Activated CD8-positive, alpha-beta T cell treated with anti-CD3 and anti-CD28 coated beads, Interleukin-2, amount 10 ng/mL, durations not matched to agents 7 days and 5 days (primary cell): ENCODE results near the gene NAGA. TPM values are rescaled to one million over a fixed set of nuclear protein-coding genes. Genes with fewer than 3 reads are reported as not detected.
"Not testable (repeated sequence)": the region's sequence is repeated elsewhere in the genome, so short reads cannot be mapped to it uniquely, and the experiment has no call there.

Experiments
- ATAC-seq: fragments of 150-1000 bp; cut with Tn5 transposase; one replicate; pipeline ENCODE4 v1.10.0; 2021; ENCODE audit warnings: moderate library complexity
- CTCF ChIA-PET: fragments of 350-600 bp; sonication (Branson Sonifier 250); formaldehyde crosslinking; loops from one replicate; lab custom pipeline; 2021; ENCODE audit warnings: antibody characterized with exemption; lab: Charles Lee
- POLR2A ChIA-PET: fragments of 350-600 bp; sonication (Branson Sonifier 250); formaldehyde crosslinking; loops from one replicate; lab custom pipeline; 2021; ENCODE audit warnings: antibody characterized with exemption; lab: Charles Lee
- DNase-seq: peaks from one replicate; pipeline ENCODE4 v3.0.0-alpha.2; 2020
- H3K27ac Mint-ChIP-seq: one replicate; pipeline ENCODE4 v1.8.0; 2021; ENCODE audit warnings: mild to moderate bottlenecking, mixed read lengths
- H3K27me3 Mint-ChIP-seq: one replicate; pipeline ENCODE4 v1.8.0; 2021; ENCODE audit warnings: low read depth, mixed read lengths
- H3K36me3 Mint-ChIP-seq: one replicate; pipeline ENCODE4 v1.8.0; 2021; ENCODE audit warnings: low read depth, mixed read lengths
- H3K4me1 Mint-ChIP-seq: one replicate; pipeline ENCODE4 v1.8.0; 2021; ENCODE audit warnings: low read depth, mixed read lengths
- H3K4me3 Mint-ChIP-seq: one replicate; pipeline ENCODE4 v1.8.0; 2021; ENCODE audit warnings: mild to moderate bottlenecking, mixed read lengths
- H3K9me3 Mint-ChIP-seq: one replicate; pipeline ENCODE4 v1.8.0; 2022; ENCODE audit warnings: mixed read lengths; ENCODE audit not compliant: insufficient read depth
- total RNA-seq, 2 experiments: library from RNA; stranded (reverse); gene quantifications; one replicate each; pipeline ENCODE4 v1.2.3, GENCODE V29; 2021

The NAGA gene
- total RNA-seq, result 10 to 100 TPM; 17.1 to 18.1 TPM

DNA sequence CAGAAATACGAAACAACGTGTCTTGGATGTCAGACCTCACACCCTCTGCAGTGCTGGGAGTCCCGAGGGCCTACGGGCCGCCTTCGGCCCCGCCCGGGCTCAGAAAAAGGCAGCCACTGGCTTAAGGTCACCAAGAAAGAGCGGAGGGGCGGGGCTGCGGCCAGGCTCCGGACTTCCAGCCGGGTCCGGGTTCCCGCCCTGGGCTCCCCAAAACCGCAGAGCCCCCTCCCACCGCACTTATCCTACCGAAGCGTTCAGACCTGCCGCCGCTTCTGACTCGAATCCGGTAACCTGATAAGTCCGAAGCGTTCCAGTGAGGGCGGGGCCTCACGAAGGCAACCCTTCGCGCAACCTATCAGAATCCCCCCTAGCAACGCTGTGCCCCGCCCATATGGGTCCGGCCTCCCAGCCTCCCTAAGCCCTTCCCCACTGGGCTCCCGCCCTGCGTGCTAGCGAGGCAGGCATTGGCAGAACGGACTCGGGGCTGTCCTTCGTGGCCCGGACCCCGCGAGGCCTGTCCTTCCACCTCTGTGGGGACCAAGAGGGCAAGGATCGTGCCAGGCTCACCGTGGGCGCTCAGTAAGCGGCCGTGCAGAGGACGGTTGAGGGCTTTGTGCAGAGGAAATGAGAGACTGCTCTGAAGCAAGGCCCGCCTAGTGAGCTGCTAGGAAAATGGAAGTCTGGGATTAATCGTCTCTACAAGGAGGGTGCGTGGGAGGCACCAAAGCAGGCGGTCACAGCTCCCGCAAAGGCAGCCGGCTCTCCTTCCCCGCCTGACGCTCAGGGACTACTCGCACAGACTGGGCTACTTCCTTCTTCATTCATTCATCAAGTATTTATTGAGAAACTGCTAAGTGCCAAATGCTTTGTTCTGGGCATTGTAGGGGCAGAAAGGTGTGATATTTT lies at the start of gene NAGA:
Gene NAGA, minus strand, starts transcription at position 296 of the 906 bp plus-strand sequence. CDS start 515 bp downstream, outside the sequence.
- H3K36me3 Mint-ChIP-seq, result peaks cover 17% of the 10 kb centered on the region
- peak; percentile 97 for DNase-seq
- CTCF ChIA-PET, result interaction anchor here (0.5 to 1.9 kb wide), 8 partner anchors 9 to 386 kb away, joined by 3 to 9 read pairs (median 5); partner anchors contain the start of genes NDUFA6, SMDT1 and WBP2NL
- no peaks in the 10 kb centered on the region for H3K27me3 Mint-ChIP-seq
- no peaks in the 10 kb centered on the region for H3K9me3 Mint-ChIP-seq
- peaks cover 39% of the 10 kb centered on the region for H3K4me1 Mint-ChIP-seq
- peak within 1 kb of the TSS; percentile 86 for H3K4me3 Mint-ChIP-seq
- POLR2A ChIA-PET, result interaction anchor here (0.9 to 3.3 kb wide), 7 partner anchors 9 to 289 kb away, joined by 3 to 26 read pairs (median 4); partner anchors contain the start of genes NDUFA6, SMDT1 and WBP2NL
- ATAC-seq, result peak; percentile 99
- H3K27ac Mint-ChIP-seq, result peak within 1 kb of the TSS; percentile 93

DNA sequence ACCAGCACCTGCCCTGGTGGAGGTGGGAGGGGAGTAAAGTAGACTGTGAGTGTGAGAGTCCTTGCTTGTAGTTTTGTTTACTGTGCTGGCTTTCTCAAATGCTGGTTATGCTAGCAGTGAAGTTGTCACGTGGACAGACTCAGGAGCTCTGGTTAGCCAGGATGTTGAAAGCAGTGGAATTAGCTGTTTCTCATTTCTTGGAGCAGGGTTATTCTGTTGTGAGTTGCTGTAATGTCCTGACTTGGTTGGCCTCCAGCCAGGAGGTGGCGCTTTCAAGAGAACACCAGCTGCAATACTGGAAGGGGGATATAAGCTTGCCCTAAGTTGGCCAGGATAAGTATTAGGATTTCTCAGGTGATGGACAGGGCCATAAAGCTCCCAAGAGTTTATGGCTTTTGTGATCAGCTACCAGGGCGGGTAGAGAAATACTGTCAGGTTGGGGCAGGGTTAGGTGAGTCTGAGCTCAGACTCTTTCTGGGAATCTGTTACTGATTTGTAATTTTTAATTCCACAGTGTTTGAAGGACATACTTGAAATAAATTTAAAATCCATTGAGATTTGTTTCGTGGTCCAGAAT lies 46.3 kb upstream of the NAGA start:
- no peak overlapping the region for H3K4me3 Mint-ChIP-seq
- no peak overlapping the region for H3K27ac Mint-ChIP-seq
- DNase-seq (no peak), ATAC-seq (no peak)
- POLR2A ChIA-PET, result interaction anchor here (0.7 to 1.0 kb wide), 2 partner anchors 37 to 309 kb away, joined by 3 read pairs; partner anchors contain the start of gene SMDT1
- H3K9me3 Mint-ChIP-seq, result peaks cover 11% of the 10 kb centered on the region
- H3K27me3 Mint-ChIP-seq, result no peaks in the 10 kb centered on the region
- H3K4me1 Mint-ChIP-seq, result peaks cover 35% of the 10 kb centered on the region
- CTCF ChIA-PET, result interaction anchor here (0.9 to 4.2 kb wide), 5 partner anchors 17 to 327 kb away, joined by 3 to 24 read pairs (median 3); partner anchors contain the start of gene NDUFA6
- peaks cover 21% of the 10 kb centered on the region for H3K36me3 Mint-ChIP-seq

GRCh38 chr22:42115420-42115830 lies 44.8 kb upstream of the NAGA start:
- ATAC-seq, H3K27ac Mint-ChIP-seq, CTCF ChIA-PET, DNase-seq, POLR2A ChIA-PET, H3K4me3 Mint-ChIP-seq, H3K27me3 Mint-ChIP-seq: not testable (repeated sequence)
- Mint-ChIP-seq H3K36me3 (peaks cover 20% of the 10 kb centered on the region), H3K9me3 (peaks cover 11% of the 10 kb centered on the region), H3K4me1 (peaks cover 20% of the 10 kb centered on the region)

- H3K4me3 Mint-ChIP-seq, result no peak overlapping the region
- peaks cover 21% of the 10 kb centered on the region for H3K36me3 Mint-ChIP-seq
- ChIA-PET POLR2A (no interaction called here), CTCF (interaction anchor here (0.6 kb wide), 1 partner anchor 90 kb away, joined by 3 read pairs; no protein-coding TSS in a partner anchor)
- ATAC-seq, result no peak
- DNase-seq, result no peak
- no peak overlapping the region for H3K27ac Mint-ChIP-seq
- no peaks in the 10 kb centered on the region for H3K27me3 Mint-ChIP-seq
- peaks cover 11% of the 10 kb centered on the region for H3K9me3 Mint-ChIP-seq
- H3K4me1 Mint-ChIP-seq, result peaks cover 13% of the 10 kb centered on the region
These were observed 44.1 kb upstream of the NAGA start for GRCh38 chr22:42114721-42115120.

DNA sequence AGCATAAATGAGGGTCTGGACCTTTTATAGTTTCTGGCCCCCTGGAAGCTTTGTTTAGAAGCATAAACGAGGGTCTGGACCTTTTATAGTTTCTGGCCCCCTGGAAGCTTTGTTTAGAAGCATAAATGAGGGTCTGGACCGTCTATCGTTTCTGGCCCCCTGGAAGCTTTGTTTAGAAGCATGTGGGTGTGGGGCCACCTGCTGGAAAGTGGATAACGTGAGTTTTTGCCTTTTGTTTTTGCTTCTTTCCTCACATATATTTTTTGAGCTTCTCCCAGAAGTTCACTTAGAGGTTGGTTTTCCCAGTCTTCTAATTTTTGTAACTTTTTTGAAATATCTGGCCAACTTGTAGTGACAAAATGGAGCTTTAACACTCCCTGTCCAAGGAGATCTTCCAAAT lies 42.2 kb upstream of the NAGA start:
- ChIA-PET POLR2A (interaction anchor here (2.7 kb wide), 1 partner anchor 22 kb away, joined by 9 read pairs; the partner anchor contains the start of gene NDUFA6), CTCF (interaction anchor here (0.7 to 2.4 kb wide), 12 partner anchors 9 to 172 kb away, joined by 3 to 21 read pairs (median 4); partner anchors contain the start of genes CENPM, NDUFA6 and SEPTIN3)

DNA sequence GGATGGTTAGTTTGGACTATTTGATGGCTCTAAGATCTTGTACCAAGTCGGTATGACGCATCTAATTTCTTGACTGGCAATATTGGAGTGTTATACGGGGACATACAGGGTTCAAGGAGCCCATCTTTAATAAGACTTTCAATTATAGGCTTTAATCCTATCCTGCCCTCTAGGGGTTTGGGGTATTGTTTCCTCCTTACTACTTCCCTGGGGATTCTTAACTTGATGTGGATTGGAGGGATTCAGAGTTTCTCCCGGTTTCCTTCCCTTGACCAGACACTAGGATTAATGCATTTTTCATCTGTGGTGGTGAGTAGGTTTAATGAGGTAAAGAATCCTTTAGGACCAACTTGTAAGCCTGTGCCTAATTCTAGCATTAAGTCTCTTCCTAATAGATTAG lies 41.2 kb upstream of the NAGA start:
- H3K36me3 Mint-ChIP-seq, result peaks cover 21% of the 10 kb centered on the region
- H3K27ac Mint-ChIP-seq, result no peak overlapping the region
- peaks cover 11% of the 10 kb centered on the region for H3K9me3 Mint-ChIP-seq
- ATAC-seq, result no peak
- ChIA-PET POLR2A (interaction anchor here (2.7 kb wide), 1 partner anchor 21 kb away, joined by 9 read pairs; the partner anchor contains the start of gene NDUFA6), CTCF (interaction anchor here (1.4 to 2.4 kb wide), 4 partner anchors 20 to 146 kb away, joined by 6 to 21 read pairs (median 14); partner anchors contain the start of genes NDUFA6 and SEPTIN3)
- no peaks in the 10 kb centered on the region for H3K27me3 Mint-ChIP-seq
- DNase-seq, result no peak
- peaks cover 2% of the 10 kb centered on the region for H3K4me1 Mint-ChIP-seq
- no peak overlapping the region for H3K4me3 Mint-ChIP-seq

More for the DNA sequence above, 42.2 kb upstream of the NAGA start:
- not testable (repeated sequence) for H3K4me3 Mint-ChIP-seq, H3K27ac Mint-ChIP-seq, DNase-seq, H3K27me3 Mint-ChIP-seq, H3K4me1 Mint-ChIP-seq, ATAC-seq
- H3K36me3 Mint-ChIP-seq, result peaks cover 27% of the 10 kb centered on the region
- H3K9me3 Mint-ChIP-seq, result peaks cover 11% of the 10 kb centered on the region

DNA sequence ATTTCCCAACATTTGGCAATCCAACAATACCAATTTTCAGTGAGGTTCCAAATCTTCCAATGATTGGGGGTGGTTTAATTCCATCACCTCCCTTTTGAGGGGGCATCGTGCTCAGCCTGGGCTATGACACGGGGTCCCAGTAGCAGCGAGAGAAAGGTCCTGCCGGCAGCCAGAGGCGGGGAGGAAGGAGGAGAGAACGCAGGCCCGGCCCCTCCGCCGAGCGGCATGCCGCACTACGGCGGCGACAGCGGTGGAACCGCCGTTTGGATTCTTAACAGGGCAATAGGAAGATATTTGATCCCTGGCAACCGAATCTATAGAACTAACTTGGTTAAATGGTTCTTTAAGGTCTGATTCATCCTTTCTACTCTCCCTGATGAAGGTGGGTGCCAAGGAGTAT lies 38.2 kb upstream of the NAGA start:
- ChIA-PET CTCF (no interaction called here), POLR2A (no interaction called here)
- no peak overlapping the region for H3K27ac Mint-ChIP-seq
- H3K4me1 Mint-ChIP-seq, result no peaks in the 10 kb centered on the region
- H3K36me3 Mint-ChIP-seq, result peaks cover 10% of the 10 kb centered on the region
- H3K9me3 Mint-ChIP-seq, result peaks cover 15% of the 10 kb centered on the region
- no peak for DNase-seq
- no peak overlapping the region for H3K4me3 Mint-ChIP-seq
- H3K27me3 Mint-ChIP-seq, result no peaks in the 10 kb centered on the region
- no peak for ATAC-seq

DNA sequence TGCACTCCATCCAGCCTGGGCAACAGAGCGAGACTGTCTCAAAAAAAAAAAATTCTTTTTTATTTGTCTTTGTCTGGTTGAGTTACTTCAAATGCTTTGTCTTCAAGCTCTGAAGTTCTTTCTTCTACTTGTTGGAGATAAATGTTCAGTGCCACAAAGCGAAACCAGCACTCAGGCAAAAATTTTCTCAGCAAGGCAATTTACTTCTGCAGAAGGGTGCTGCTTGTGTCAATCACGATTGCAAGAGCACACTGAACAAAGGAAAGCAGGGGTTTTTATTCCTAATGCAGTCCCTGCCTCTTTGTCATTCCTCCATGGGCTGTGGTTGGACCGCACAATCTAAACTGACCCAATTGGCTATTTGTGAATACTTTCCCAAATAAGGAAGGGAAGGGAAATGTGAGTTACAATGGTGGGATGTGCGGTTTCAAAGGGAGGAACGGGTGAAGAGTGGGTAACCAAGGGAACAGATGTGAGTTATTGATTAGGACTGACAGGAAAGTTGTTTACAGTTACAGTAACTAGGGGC lies 33.8 kb upstream of the NAGA start:
- DNase-seq, POLR2A ChIA-PET, H3K4me3 Mint-ChIP-seq, H3K27me3 Mint-ChIP-seq, H3K4me1 Mint-ChIP-seq, H3K27ac Mint-ChIP-seq, ATAC-seq: not testable (repeated sequence)
- H3K9me3 Mint-ChIP-seq, result peaks cover 32% of the 10 kb centered on the region
- CTCF ChIA-PET, result interaction anchor here (0.6 kb wide), 1 partner anchor 9 kb away, joined by 3 read pairs; no protein-coding TSS in a partner anchor
- H3K36me3 Mint-ChIP-seq, result peaks cover 25% of the 10 kb centered on the region

DNA sequence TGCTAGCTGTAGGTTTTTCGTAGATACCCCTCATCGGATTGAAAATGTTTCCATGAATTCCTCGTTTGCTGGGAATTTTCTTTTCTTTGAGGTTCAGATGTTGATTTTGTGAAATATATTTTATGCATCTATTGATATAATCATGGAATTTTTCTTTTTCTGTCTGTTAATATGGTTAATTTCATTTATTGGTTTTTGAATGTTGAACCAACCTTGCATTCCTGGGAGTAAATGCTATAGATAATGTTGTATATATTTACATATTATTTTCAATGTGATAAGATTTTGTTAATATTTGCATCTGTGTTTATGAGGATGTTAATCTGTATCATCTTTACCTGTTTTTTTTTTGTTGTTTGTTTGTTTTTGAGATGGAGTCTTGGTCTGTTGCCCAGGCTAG lies 30.6 kb upstream of the NAGA start:
- ATAC-seq (no peak), DNase-seq (no peak)
- Mint-ChIP-seq H3K9me3 (peaks cover 35% of the 10 kb centered on the region), H3K27me3 (no peaks in the 10 kb centered on the region), H3K4me1 (no peaks in the 10 kb centered on the region), H3K4me3 (no peak overlapping the region), H3K36me3 (peaks cover 27% of the 10 kb centered on the region), H3K27ac (no peak overlapping the region)
- CTCF ChIA-PET, result interaction anchor here (2.0 kb wide), 1 partner anchor 10 kb away, joined by 9 read pairs; the partner anchor contains the start of gene NDUFA6
- POLR2A ChIA-PET, result interaction anchor here (1.6 kb wide), 1 partner anchor 10 kb away, joined by 6 read pairs; the partner anchor contains the start of gene NDUFA6

GRCh38 chr22:42091455-42091782 lies 20.8 kb upstream of the NAGA start:
- CTCF ChIA-PET, result interaction anchor here (0.6 to 4.6 kb wide), 37 partner anchors 8 to 424 kb away, joined by 3 to 40 read pairs (median 5); partner anchors contain the start of genes NAGA, SMDT1 and WBP2NL
- Mint-ChIP-seq H3K4me3 (peak overlapping the region; percentile 98), H3K9me3 (peaks cover 4% of the 10 kb centered on the region), H3K4me1 (peaks cover 23% of the 10 kb centered on the region), H3K27ac (peak overlapping the region; percentile 100), H3K36me3 (peaks cover 24% of the 10 kb centered on the region), H3K27me3 (no peaks in the 10 kb centered on the region)
- POLR2A ChIA-PET, result interaction anchor here (0.5 to 4.8 kb wide), 15 partner anchors 9 to 523 kb away, joined by 3 to 95 read pairs (median 4); partner anchors contain the start of genes PHETA2, POLDIP3 and SMDT1
- DNase-seq (no peak), ATAC-seq (no peak)
